ENCODE results near the gene KNDC1.

Gene KNDC1

DNA sequence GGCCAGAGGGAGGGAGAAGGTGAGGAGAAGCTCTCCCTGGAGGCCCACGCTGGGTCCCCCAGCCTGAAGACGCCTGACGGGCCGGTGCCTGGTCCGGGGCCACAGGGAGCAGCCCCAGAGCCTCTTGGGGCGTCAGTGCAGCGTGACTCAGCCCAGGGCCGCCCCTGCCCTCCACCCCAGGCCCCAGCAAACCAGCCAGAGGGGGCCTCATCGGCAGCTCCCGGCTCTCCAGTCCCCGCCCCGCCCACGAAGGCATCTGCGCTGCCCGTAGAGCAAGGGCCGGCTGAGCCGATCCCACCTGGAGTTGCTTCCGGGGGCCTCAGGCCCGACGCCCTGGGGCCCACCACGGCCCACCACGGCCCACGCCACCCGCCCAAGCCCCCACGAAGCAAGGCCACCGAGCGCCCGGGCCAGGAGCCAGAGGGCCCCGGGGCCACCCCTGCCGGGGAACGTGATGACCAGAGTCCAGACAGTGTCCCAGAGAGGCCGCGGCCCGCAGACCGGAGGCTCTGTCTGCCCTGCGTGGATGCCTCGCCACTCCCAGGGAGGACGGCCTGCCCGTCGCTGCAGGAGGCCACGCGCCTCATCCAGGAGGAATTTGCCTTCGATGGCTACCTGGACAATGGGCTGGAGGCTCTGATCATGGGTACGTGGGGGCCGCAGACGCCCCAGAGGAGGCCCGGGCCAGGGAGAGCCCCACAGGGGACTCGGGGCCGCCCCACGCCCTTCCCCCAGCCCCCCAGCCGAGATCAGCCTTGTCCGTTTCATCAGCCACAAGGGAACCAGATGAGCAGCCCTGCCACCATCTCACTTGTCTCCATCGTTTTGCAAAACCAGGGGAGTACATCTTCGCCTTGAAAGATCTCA, 38.8 kb downstream of the KNDC1 start:
- no peak overlapping the region for H2AFZ ChIP-seq (ENCODE audit: low read length)
- H3F3A ChIP-seq (ENCODE audit: insufficient read depth, low read length), result no peaks in the 10 kb centered on the region
- no peak for DNase-seq
- H3K4me2 ChIP-seq (ENCODE audit: low read depth, low read length), result no peak overlapping the region
- no peaks in the 10 kb centered on the region for H3K4me1 ChIP-seq (ENCODE audit: low read length)
- no peak overlapping the region for H3K9ac ChIP-seq (ENCODE audit: low read length)
- no peaks in the 10 kb centered on the region for H3K9me2 ChIP-seq (replicated peaks; ENCODE audit: insufficient read depth, low read length)
- no peaks in the 10 kb centered on the region for H3K36me3 ChIP-seq (replicated peaks; ENCODE audit: insufficient read depth, low read length)
- no peaks in the 10 kb centered on the region for H4K20me1 ChIP-seq (ENCODE audit: insufficient read depth, low read length)
- peaks cover 71% of the 10 kb centered on the region for H3K27me3 ChIP-seq (replicated peaks; ENCODE audit: insufficient read depth, low read length)
- TF ChIP-seq EZH2 (optimal IDR thresholded peaks at IDR 0.05; ENCODE audit: low read depth, low read length) (no peak), CTCF (IDR thresholded peaks at IDR 0.05; ENCODE audit: low read length) (no peak), EZH2phosphoT487 (IDR thresholded peaks at IDR 0.05; ENCODE audit: low read length) (no peak)
- H3K27ac ChIP-seq (ENCODE audit: low read length), result no peak overlapping the region
- no peak overlapping the region for H3K4me3 ChIP-seq (ENCODE audit: low read length)
- H3K9me3 ChIP-seq (replicated peaks; ENCODE audit: insufficient read depth, low read length), result no peaks in the 10 kb centered on the region
- no peaks in the 10 kb centered on the region for H3K79me2 ChIP-seq (ENCODE audit: low read length)

- Histone ChIP-seq H3K36me3 (replicated peaks; ENCODE audit: insufficient read depth, low read length) (no peaks in the 10 kb centered on the region), H2AFZ (ENCODE audit: low read length) (no peak overlapping the region), H3K27me3 (replicated peaks; ENCODE audit: insufficient read depth, low read length) (peaks cover 71% of the 10 kb centered on the region), H3K27ac (ENCODE audit: low read length) (no peak overlapping the region), H3K9me2 (replicated peaks; ENCODE audit: insufficient read depth, low read length) (no peaks in the 10 kb centered on the region), H3K9me3 (replicated peaks; ENCODE audit: insufficient read depth, low read length) (no peaks in the 10 kb centered on the region), H4K20me1 (ENCODE audit: insufficient read depth, low read length) (no peaks in the 10 kb centered on the region), H3K4me3 (ENCODE audit: low read length) (no peak overlapping the region), H3K4me1 (ENCODE audit: low read length) (no peaks in the 10 kb centered on the region), H3K9ac (ENCODE audit: low read length) (no peak overlapping the region), H3K79me2 (ENCODE audit: low read length) (no peaks in the 10 kb centered on the region), H3K4me2 (ENCODE audit: low read depth, low read length) (no peak overlapping the region), H3F3A (ENCODE audit: insufficient read depth, low read length) (no peaks in the 10 kb centered on the region)
- no peak for DNase-seq
- TF ChIP-seq EZH2phosphoT487 (IDR thresholded peaks at IDR 0.05; ENCODE audit: low read length), result no peak
- TF ChIP-seq EZH2 (optimal IDR thresholded peaks at IDR 0.05; ENCODE audit: low read depth, low read length), result no peak
- no peak for TF ChIP-seq CTCF (IDR thresholded peaks at IDR 0.05; ENCODE audit: low read length)
Observed at GRCh38 chr10:133199488-133199885, 39.5 kb downstream of the KNDC1 start.

DNA sequence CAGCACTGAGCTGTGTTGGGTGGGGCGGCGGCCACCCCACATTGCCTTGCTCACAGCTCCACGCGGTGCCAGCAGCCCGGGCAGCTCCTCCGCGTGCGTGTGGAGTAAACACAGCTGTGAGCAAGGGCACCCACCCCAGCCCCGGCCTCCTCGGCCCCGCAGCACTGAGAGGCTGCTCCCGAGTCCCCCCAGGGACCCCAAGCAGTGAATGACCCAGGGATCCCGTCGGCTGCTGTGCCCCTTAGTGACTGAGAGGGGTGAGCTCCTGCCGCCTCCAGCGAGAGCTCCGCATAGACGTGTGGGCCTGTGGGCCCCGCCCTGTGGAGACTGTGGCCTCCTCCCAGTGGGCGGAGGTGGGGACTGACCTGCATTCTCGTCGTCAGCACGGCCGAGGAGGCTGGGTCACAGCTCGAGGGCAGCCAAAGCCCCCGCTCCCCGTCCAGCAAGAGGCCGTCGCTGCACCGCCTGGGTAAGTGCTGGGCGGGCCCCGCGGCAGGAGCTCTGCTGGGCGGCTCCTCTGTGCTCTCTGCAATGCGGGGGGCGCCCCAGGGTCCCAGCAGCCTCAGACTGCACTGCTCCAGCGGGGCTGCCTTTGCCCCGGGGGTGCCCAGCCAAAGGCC, 40.1 kb downstream of the KNDC1 start:
- no peaks in the 10 kb centered on the region for H3K9me2 ChIP-seq (replicated peaks; ENCODE audit: insufficient read depth, low read length)
- no peak for TF ChIP-seq EZH2 (optimal IDR thresholded peaks at IDR 0.05; ENCODE audit: low read depth, low read length)
- no peak for TF ChIP-seq CTCF (IDR thresholded peaks at IDR 0.05; ENCODE audit: low read length)
- no peak for TF ChIP-seq EZH2phosphoT487 (IDR thresholded peaks at IDR 0.05; ENCODE audit: low read length)
- no peaks in the 10 kb centered on the region for H3K4me1 ChIP-seq (ENCODE audit: low read length)
- H3F3A ChIP-seq (ENCODE audit: insufficient read depth, low read length), result no peaks in the 10 kb centered on the region
- no peak overlapping the region for H3K4me2 ChIP-seq (ENCODE audit: low read depth, low read length)
- H3K27me3 ChIP-seq (replicated peaks; ENCODE audit: insufficient read depth, low read length), result peaks cover 69% of the 10 kb centered on the region
- no peaks in the 10 kb centered on the region for H4K20me1 ChIP-seq (ENCODE audit: insufficient read depth, low read length)
- H3K36me3 ChIP-seq (replicated peaks; ENCODE audit: insufficient read depth, low read length), result no peaks in the 10 kb centered on the region
- H3K79me2 ChIP-seq (ENCODE audit: low read length), result no peaks in the 10 kb centered on the region
- DNase-seq, result no peak
- no peak overlapping the region for H3K4me3 ChIP-seq (ENCODE audit: low read length)
- H2AFZ ChIP-seq (ENCODE audit: low read length), result no peak overlapping the region
- no peaks in the 10 kb centered on the region for H3K9me3 ChIP-seq (replicated peaks; ENCODE audit: insufficient read depth, low read length)
- no peak overlapping the region for H3K27ac ChIP-seq (ENCODE audit: low read length)
- no peak overlapping the region for H3K9ac ChIP-seq (ENCODE audit: low read length)

Measured in MM.1S (cell line).